Measurements from ENCODE around the gene ERGIC1. TPM values are rescaled to one million over a fixed set of nuclear protein-coding genes. Genes with fewer than 3 reads are reported as not detected.

Gene ERGIC1
- total and polyA plus RNA-seq, 2 of the 13 experiments (the other 11 are each of a cell fraction or from before 2014, with no cell fraction given): 78.5 to 184 TPM

GRCh38 chr5:172845154-172845553 is 11.1 kb downstream of the ERGIC1 start:
- CTCF ChIA-PET (ENCODE audit: low intra/inter-chr PET ratio, low total read pairs): no interaction called here
- in situ Hi-C loops (cut with HindIII; ENCODE audit: extremely low pct_ligation_motif_present, low pct_unique_long_range_greater_than_20kb): no loop called here
- WGBS (ENCODE audit: low lambda C conversion rate): 90% methylated on average over 3 of the region's 7 CpGs
- H3K9ac ChIP-seq (ENCODE audit: insufficient read depth, low read depth, low read length): no peak overlapping the region
- intact Hi-C loops (cut with micrococcal nuclease; ENCODE audit: unreplicated experiment): no loop called here
- no peak overlapping the region for H3K4me3 ChIP-seq (replicated peaks in 1 of 3; ENCODE audit: insufficient read depth in 1 of 3, low read depth in 2 of 3, low read length in 3 of 3)
- peaks cover 7 to 16% of the 10 kb centered on the region in 2 experiments; a peak in 4 of 5 replicates for H3K36me3 ChIP-seq (replicated peaks in 1 of 2; ENCODE audit: control insufficient read depth in 1 of 2, insufficient read depth in 2 of 2, low read length in 2 of 2)
- no TSS peak for BruUV-seq (replicated peaks)
- DNase-seq (ENCODE audit: low spot score) (no peak), ATAC-seq (no peak), FAIRE-seq (no peak)
- peaks cover 20% of the 10 kb centered on the region for H4K20me1 ChIP-seq (ENCODE audit: insufficient read depth, low read length)
- TF ChIP-seq, protein P1, sequence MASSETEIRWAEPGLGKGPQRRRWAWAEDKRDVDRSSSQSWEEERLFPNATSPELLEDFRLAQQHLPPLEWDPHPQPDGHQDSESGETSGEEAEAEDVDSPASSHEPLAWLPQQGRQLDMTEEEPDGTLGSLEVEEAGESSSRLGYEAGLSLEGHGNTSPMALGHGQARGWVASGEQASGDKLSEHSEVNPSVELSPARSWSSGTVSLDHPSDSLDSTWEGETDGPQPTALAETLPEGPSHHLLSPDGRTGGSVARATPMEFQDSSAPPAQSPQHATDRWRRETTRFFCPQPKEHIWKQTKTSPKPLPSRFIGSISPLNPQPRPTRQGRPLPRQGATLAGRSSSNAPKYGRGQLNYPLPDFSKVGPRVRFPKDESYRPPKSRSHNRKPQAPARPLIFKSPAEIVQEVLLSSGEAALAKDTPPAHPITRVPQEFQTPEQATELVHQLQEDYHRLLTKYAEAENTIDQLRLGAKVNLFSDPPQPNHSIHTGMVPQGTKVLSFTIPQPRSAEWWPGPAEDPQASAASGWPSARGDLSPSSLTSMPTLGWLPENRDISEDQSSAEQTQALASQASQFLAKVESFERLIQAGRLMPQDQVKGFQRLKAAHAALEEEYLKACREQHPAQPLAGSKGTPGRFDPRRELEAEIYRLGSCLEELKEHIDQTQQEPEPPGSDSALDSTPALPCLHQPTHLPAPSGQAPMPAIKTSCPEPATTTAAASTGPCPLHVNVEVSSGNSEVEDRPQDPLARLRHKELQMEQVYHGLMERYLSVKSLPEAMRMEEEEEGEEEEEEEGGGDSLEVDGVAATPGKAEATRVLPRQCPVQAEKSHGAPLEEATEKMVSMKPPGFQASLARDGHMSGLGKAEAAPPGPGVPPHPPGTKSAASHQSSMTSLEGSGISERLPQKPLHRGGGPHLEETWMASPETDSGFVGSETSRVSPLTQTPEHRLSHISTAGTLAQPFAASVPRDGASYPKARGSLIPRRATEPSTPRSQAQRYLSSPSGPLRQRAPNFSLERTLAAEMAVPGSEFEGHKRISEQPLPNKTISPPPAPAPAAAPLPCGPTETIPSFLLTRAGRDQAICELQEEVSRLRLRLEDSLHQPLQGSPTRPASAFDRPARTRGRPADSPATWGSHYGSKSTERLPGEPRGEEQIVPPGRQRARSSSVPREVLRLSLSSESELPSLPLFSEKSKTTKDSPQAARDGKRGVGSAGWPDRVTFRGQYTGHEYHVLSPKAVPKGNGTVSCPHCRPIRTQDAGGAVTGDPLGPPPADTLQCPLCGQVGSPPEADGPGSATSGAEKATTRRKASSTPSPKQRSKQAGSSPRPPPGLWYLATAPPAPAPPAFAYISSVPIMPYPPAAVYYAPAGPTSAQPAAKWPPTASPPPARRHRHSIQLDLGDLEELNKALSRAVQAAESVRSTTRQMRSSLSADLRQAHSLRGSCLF (CRISPR knock-in tag; IDR thresholded peaks at IDR 0.05; ENCODE audit: borderline replicate concordance): no peak
- TF ChIP-seq ZSCAN20 (CRISPR knock-in tag; IDR thresholded peaks at IDR 0.05; ENCODE audit: borderline replicate concordance): no peak
- TF ChIP-seq FOXP4 (CRISPR knock-in tag; IDR thresholded peaks at IDR 0.05): no peak
- no peak for TF ChIP-seq HMG20A (CRISPR knock-in tag; IDR thresholded peaks at IDR 0.05; ENCODE audit: borderline replicate concordance)
- no peak for TF ChIP-seq MAFG (CRISPR knock-in tag; IDR thresholded peaks at IDR 0.05)
- no peak for TF ChIP-seq ZNF30 (CRISPR knock-in tag; IDR thresholded peaks at IDR 0.05)
- H2AFZ ChIP-seq (ENCODE audit: low read length): no peak overlapping the region
- H3K79me2 ChIP-seq (ENCODE audit: insufficient read depth, low read length): peaks cover 88% of the 10 kb centered on the region
- H3K4me2 ChIP-seq (ENCODE audit: low read depth, low read length): no peak overlapping the region
- no peaks in the 10 kb centered on the region for H3K9me3 ChIP-seq (ENCODE audit: low read length)
- no peak overlapping the region for H3K27ac ChIP-seq (ENCODE audit: extremely low read length, insufficient read depth, low read length)
- H3K27me3 ChIP-seq (ENCODE audit: control insufficient read depth in 1 of 2, insufficient read depth in 2 of 2, low read length in 2 of 2): no peaks in the 10 kb centered on the region
- POLR2A ChIA-PET: interaction anchor here (1.6 kb wide), 1 partner anchor 14 kb away, joined by 12 read pairs; no protein-coding TSS in a partner anchor
- peaks cover 58% of the 10 kb centered on the region for H3K4me1 ChIP-seq (ENCODE audit: insufficient read depth, low read length)
